ENCODE measurements around the gene TPRG1L.

The TPRG1L gene

GRCh38 chr1:3646596-3646995, 21.8 kb downstream of the TPRG1L start:
- Histone ChIP-seq H3K4me1 (ENCODE audit: control insufficient read depth, insufficient read depth, low read length) (no peaks in the 10 kb centered on the region), H3K27ac (ENCODE audit: extremely low read depth, low read depth, low read length) (no peak overlapping the region), H3K9me3 (ENCODE audit: control insufficient read depth, insufficient read depth, low read depth, low read length) (no peaks in the 10 kb centered on the region), H3K36me3 (ENCODE audit: control insufficient read depth in 2 of 2, insufficient read depth in 1 of 2, low read length in 2 of 2) (peaks cover 0 to 62% of the 10 kb centered on the region in 2 experiments; a peak in 2 of 3 replicates), H3K4me3 (ENCODE audit: low read depth, low read length) (no peak overlapping the region)
- CTCF ChIA-PET: no interaction called here
- TF ChIP-seq ZNF184 (tag by site-specific recombination; IDR thresholded peaks at IDR 0.05) (no peak), ZSCAN30 (tag by site-specific recombination; IDR thresholded peaks at IDR 0.05) (no peak), ZNF354C (tag by site-specific recombination; IDR thresholded peaks at IDR 0.05; ENCODE audit: borderline replicate concordance, low read depth) (no peak), ZNF324 (tag by site-specific recombination; IDR thresholded peaks at IDR 0.05) (no peak), HOXA7 (CRISPR knock-in tag; IDR thresholded peaks at IDR 0.05; ENCODE audit: borderline replicate concordance) (no peak), ZNF513 (tag by site-specific recombination; IDR thresholded peaks at IDR 0.05) (no peak), ZNF19 (tag by site-specific recombination; IDR thresholded peaks at IDR 0.05; ENCODE audit: low read depth) (no peak), ZNF701 (tag by site-specific recombination; IDR thresholded peaks at IDR 0.05) (no peak), SCRT2 (tag by site-specific recombination; IDR thresholded peaks at IDR 0.05) (no peak), YY2 (tag by site-specific recombination; IDR thresholded peaks at IDR 0.05) (no peak), ZNF510 (tag by site-specific recombination; IDR thresholded peaks at IDR 0.05; ENCODE audit: insufficient replicate concordance) (no peak)
- POLR2A ChIA-PET: no interaction called here

GRCh38 chr1:3649342-3650247, 24.8 kb downstream of the TPRG1L start, which contains the start of gene WRAP73:
TSS of gene WRAP73 (minus strand) at chr1:3650103. CDS start at chr1:3649999, 104 bp downstream.
- CTCF ChIA-PET: interaction anchor here (0.6 to 0.9 kb wide), 4 partner anchors 16 to 164 kb away, joined by 3 to 5 read pairs (median 4); no protein-coding TSS in a partner anchor
- H3K4me1 ChIP-seq (ENCODE audit: control insufficient read depth, insufficient read depth, low read length): no peaks in the 10 kb centered on the region
- H3K27ac ChIP-seq (ENCODE audit: extremely low read depth, low read depth, low read length): peak within 1 kb of the TSS; percentile 76; the same call in 1 of the 2 replicates
- TF ChIP-seq ZBTB17 (tag by site-specific recombination; IDR thresholded peaks at IDR 0.05) (peak; percentile 54; the same call in 1 of the 2 replicates), ZNF335 (tag by site-specific recombination; conservative IDR thresholded peaks at IDR 0.05) (peak; percentile 87), ZIC2 (tag by site-specific recombination; IDR thresholded peaks at IDR 0.05) (peak; percentile 62), ZNF391 (tag by site-specific recombination; IDR thresholded peaks at IDR 0.05; ENCODE audit: borderline replicate concordance, low read depth) (0 out of 2 replicates have a peak, but pooled peaks have one; percentile 34), ZNF518A (tag by site-specific recombination; conservative IDR thresholded peaks at IDR 0.05; ENCODE audit: low read depth) (peak; percentile 62; the same call in 1 of the 2 replicates), ZNF561 (tag by site-specific recombination; IDR thresholded peaks at IDR 0.05; ENCODE audit: borderline replicate concordance) (0 out of 2 replicates have a peak, but pooled peaks have one; percentile 46), GLIS1 (tag by site-specific recombination; IDR thresholded peaks at IDR 0.05) (peak; percentile 27; the same call in 1 of the 2 replicates), ZNF341 (tag by site-specific recombination; IDR thresholded peaks at IDR 0.05; ENCODE audit: low read depth) (peak; percentile 72), GLIS2 (tag by site-specific recombination; IDR thresholded peaks at IDR 0.05) (peak; percentile 40; the same call in 1 of the 2 replicates), HIC1 (tag by site-specific recombination; IDR thresholded peaks at IDR 0.05) (peak; percentile 75)

More at GRCh38 chr1:3649342-3650247, 24.8 kb downstream of the TPRG1L start, which contains the start of gene WRAP73:
- Histone ChIP-seq H3K36me3 (ENCODE audit: control insufficient read depth in 2 of 2, insufficient read depth in 1 of 2, low read length in 2 of 2) (peaks cover 0 to 40% of the 10 kb centered on the region in 2 experiments; a peak in 2 of 3 replicates), H3K4me3 (ENCODE audit: low read depth, low read length) (peak within 1 kb of the TSS; percentile 87), H3K9me3 (ENCODE audit: control insufficient read depth, insufficient read depth, low read depth, low read length) (no peaks in the 10 kb centered on the region)
- POLR2A ChIA-PET: no interaction called here
